ENCODE measurements around the gene DAPK1.
"Not testable (repeated sequence)": the region's sequence is repeated elsewhere in the genome, so short reads cannot be mapped to it uniquely, and the experiment has no call there.

Gene DAPK1

GRCh38 chr9:87498811-87499360, 1.2 kb downstream of the DAPK1 start:
- no peak for DNase-seq

GRCh38 chr9:87499424-87500017, 1.9 kb downstream of the DAPK1 start:
- DNase-seq = no peak

- no peak for DNase-seq
Observed at GRCh38 chr9:87500491-87501270, 3.0 kb downstream of the DAPK1 start.

GRCh38 chr9:87501271-87501656, 3.6 kb downstream of the DAPK1 start:
- not testable (repeated sequence) for DNase-seq

- DNase-seq = no peak
Observed at GRCh38 chr9:87501806-87502205, 4.1 kb downstream of the DAPK1 start.

GRCh38 chr9:87502391-87503221, 4.9 kb downstream of the DAPK1 start:
- no peak for DNase-seq

- DNase-seq = no peak
Observed at GRCh38 chr9:87503430-87503829, 5.8 kb downstream of the DAPK1 start.

- no peak for DNase-seq
Observed at GRCh38 chr9:87503927-87504326, 6.3 kb downstream of the DAPK1 start.

GRCh38 chr9:87504938-87505337, 7.3 kb downstream of the DAPK1 start:
- DNase-seq = no peak

GRCh38 chr9:87505869-87506678, 8.4 kb downstream of the DAPK1 start:
- no peak for DNase-seq

- DNase-seq = no peak
Observed at GRCh38 chr9:87507576-87507975, 9.9 kb downstream of the DAPK1 start.

- DNase-seq = no peak
Observed at GRCh38 chr9:87510252-87510683, 12.6 kb downstream of the DAPK1 start.

GRCh38 chr9:87512311-87512710, 14.6 kb downstream of the DAPK1 start:
- no peak for DNase-seq

- DNase-seq = no peak
Observed at GRCh38 chr9:87513161-87513560, 15.5 kb downstream of the DAPK1 start.

GRCh38 chr9:87513880-87514535, 16.3 kb downstream of the DAPK1 start:
- no peak for DNase-seq

GRCh38 chr9:87515006-87515405, 17.3 kb downstream of the DAPK1 start:
- no peak for DNase-seq

- no peak for DNase-seq
Observed at GRCh38 chr9:87515588-87516221, 18.0 kb downstream of the DAPK1 start.

GRCh38 chr9:87516222-87516925, 18.7 kb downstream of the DAPK1 start:
- DNase-seq = no peak

- DNase-seq = no peak
Observed at GRCh38 chr9:87516926-87517290, 19.2 kb downstream of the DAPK1 start.

GRCh38 chr9:87517732-87518131, 20.1 kb downstream of the DAPK1 start:
- no peak for DNase-seq
